Measurements from ENCODE around the gene FATE1.

DNA sequence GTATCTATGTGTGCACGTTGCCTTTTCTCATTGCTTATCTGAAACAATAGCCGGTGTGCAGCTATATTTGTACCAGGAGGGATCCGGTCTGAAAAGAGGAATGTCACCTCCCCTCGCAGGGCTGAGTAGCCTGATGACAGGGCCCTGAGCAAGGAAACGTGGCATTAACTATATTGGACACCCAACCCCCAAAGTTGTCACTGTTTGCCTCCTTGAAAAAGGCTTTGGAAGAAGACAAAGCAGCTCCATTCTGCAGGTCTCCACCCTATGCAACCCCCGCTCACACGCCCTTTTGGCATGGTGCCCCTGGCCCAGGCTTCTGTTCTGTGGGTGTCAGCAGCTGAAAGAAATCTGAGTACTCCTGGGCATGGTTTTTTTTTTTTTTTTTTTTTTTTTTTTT lies 12.3 kb upstream of the FATE1 start:
- TF ChIP-seq, protein P1, sequence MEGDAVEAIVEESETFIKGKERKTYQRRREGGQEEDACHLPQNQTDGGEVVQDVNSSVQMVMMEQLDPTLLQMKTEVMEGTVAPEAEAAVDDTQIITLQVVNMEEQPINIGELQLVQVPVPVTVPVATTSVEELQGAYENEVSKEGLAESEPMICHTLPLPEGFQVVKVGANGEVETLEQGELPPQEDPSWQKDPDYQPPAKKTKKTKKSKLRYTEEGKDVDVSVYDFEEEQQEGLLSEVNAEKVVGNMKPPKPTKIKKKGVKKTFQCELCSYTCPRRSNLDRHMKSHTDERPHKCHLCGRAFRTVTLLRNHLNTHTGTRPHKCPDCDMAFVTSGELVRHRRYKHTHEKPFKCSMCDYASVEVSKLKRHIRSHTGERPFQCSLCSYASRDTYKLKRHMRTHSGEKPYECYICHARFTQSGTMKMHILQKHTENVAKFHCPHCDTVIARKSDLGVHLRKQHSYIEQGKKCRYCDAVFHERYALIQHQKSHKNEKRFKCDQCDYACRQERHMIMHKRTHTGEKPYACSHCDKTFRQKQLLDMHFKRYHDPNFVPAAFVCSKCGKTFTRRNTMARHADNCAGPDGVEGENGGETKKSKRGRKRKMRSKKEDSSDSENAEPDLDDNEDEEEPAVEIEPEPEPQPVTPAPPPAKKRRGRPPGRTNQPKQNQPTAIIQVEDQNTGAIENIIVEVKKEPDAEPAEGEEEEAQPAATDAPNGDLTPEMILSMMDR (conservative IDR thresholded peaks at IDR 0.05; ENCODE audit: low read depth, low read length): no peak
- no peak for TF ChIP-seq EZH2 (IDR thresholded peaks at IDR 0.05; ENCODE audit: borderline replicate concordance, low read depth, low read length, poor library complexity, severe bottlenecking)
